Left ventricle myocardium inferior (tissue), 1 donor: ENCODE measurements around the gene HDAC11. TPM values are rescaled to one million over a fixed set of nuclear protein-coding genes. Genes with fewer than 3 reads are reported as not detected.
"Not testable (repeated sequence)": the region's sequence is repeated elsewhere in the genome, so short reads cannot be mapped to it uniquely, and the experiment has no call there.

Experiments
- DNase-seq: peaks from one replicate; pipeline ENCODE4 v3.0.0-alpha.2; 2020
- H3K27ac ChIP-seq: fragments of 200-600 bp; replicated peaks from 2 replicates; pipeline ENCODE4 v1.8.0; 2021
- H3K27me3 ChIP-seq: fragments of 200-600 bp; 2 replicates; pipeline ENCODE4 v1.8.0; 2021; ENCODE audit warnings: low read depth
- H3K36me3 ChIP-seq: fragments of 200-600 bp; 2 replicates; pipeline ENCODE4 v1.8.0; 2021
- H3K4me1 ChIP-seq: fragments of 200-600 bp; 2 replicates; pipeline ENCODE4 v1.8.0; 2021
- H3K4me3 ChIP-seq: fragments of 200-600 bp; 2 replicates; pipeline ENCODE4 v1.8.0; 2021; ENCODE audit warnings: mild to moderate bottlenecking, moderate library complexity
- H3K9me3 ChIP-seq: fragments of 200-600 bp; replicated peaks from 2 replicates; pipeline ENCODE4 v1.8.0; 2021
- intact Hi-C: fragments of 100-400 bp; cut with micrococcal nuclease; formaldehyde crosslinking; loops from one replicate; pipeline ENCODE4 v1.11.0; 2022
- total RNA-seq: library from RNA; stranded (reverse); fragmentation: NEBNext Ultra II Directional; extraction: Animal tissue kit (Norgen Biotek cat#: 25700); gene quantifications from one replicate; pipeline ENCODE4 v1.2.1, GENCODE V29; 2021
- TF ChIP-seq, protein P1 (sequence below): fragments of 200-600 bp; IDR thresholded peaks from 2 replicates; pipeline ENCODE4 v1.8.0; 2021; ENCODE audit warnings: antibody characterized with exemption, mild to moderate bottlenecking, borderline replicate concordance
- donor health status: DM: no; HTN: yes; CAD: no; lungs with severe emphysema.

The HDAC11 gene
- total RNA-seq, 1 donor from 2014 or later, result 34.3 TPM

GRCh38 chr3:13498354-13499060, 18.4 kb downstream of the HDAC11 start:
- peaks cover 11% of the 10 kb centered on the region for H3K36me3 ChIP-seq
- H3K9me3 ChIP-seq, result no peaks in the 10 kb centered on the region
- no peak overlapping the region for H3K27ac ChIP-seq
- TF ChIP-seq, protein P1, sequence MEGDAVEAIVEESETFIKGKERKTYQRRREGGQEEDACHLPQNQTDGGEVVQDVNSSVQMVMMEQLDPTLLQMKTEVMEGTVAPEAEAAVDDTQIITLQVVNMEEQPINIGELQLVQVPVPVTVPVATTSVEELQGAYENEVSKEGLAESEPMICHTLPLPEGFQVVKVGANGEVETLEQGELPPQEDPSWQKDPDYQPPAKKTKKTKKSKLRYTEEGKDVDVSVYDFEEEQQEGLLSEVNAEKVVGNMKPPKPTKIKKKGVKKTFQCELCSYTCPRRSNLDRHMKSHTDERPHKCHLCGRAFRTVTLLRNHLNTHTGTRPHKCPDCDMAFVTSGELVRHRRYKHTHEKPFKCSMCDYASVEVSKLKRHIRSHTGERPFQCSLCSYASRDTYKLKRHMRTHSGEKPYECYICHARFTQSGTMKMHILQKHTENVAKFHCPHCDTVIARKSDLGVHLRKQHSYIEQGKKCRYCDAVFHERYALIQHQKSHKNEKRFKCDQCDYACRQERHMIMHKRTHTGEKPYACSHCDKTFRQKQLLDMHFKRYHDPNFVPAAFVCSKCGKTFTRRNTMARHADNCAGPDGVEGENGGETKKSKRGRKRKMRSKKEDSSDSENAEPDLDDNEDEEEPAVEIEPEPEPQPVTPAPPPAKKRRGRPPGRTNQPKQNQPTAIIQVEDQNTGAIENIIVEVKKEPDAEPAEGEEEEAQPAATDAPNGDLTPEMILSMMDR, result no peak
- no peaks in the 10 kb centered on the region for H3K27me3 ChIP-seq
- intact Hi-C loops, result no loop called here
- peak; percentile 8 for DNase-seq
- H3K4me3 ChIP-seq, result no peak overlapping the region
- H3K4me1 ChIP-seq, result peaks cover 22% of the 10 kb centered on the region

- H3K27me3 ChIP-seq, H3K36me3 ChIP-seq, intact Hi-C loops, H3K4me3 ChIP-seq, DNase-seq, H3K9me3 ChIP-seq, H3K27ac ChIP-seq: not testable (repeated sequence)
- H3K4me1 ChIP-seq, result peaks cover 22% of the 10 kb centered on the region
These were observed 19.1 kb downstream of the HDAC11 start for GRCh38 chr3:13499246-13499645.

GRCh38 chr3:13500133-13500885, 20.2 kb downstream of the HDAC11 start:
- intact Hi-C loops, result no loop called here
- TF ChIP-seq, protein P1, result peak; percentile 63
- no peak for DNase-seq

GRCh38 chr3:13501056-13501455, 20.9 kb downstream of the HDAC11 start:
- Histone ChIP-seq H3K27me3 (no peaks in the 10 kb centered on the region), H3K36me3 (peaks cover 18% of the 10 kb centered on the region), H3K27ac (no peak overlapping the region), H3K4me3 (no peak overlapping the region), H3K4me1 (peaks cover 10% of the 10 kb centered on the region), H3K9me3 (no peaks in the 10 kb centered on the region)
- intact Hi-C loops, result no loop called here
- TF ChIP-seq, protein P1, result no peak
- no peak for DNase-seq

More at GRCh38 chr3:13500133-13500885, 20.2 kb downstream of the HDAC11 start:
- peaks cover 13% of the 10 kb centered on the region for H3K4me1 ChIP-seq
- H3K36me3 ChIP-seq, result peaks cover 18% of the 10 kb centered on the region
- no peak overlapping the region for H3K27ac ChIP-seq
- H3K9me3 ChIP-seq, result no peaks in the 10 kb centered on the region
- no peaks in the 10 kb centered on the region for H3K27me3 ChIP-seq
- no peak overlapping the region for H3K4me3 ChIP-seq

DNA sequence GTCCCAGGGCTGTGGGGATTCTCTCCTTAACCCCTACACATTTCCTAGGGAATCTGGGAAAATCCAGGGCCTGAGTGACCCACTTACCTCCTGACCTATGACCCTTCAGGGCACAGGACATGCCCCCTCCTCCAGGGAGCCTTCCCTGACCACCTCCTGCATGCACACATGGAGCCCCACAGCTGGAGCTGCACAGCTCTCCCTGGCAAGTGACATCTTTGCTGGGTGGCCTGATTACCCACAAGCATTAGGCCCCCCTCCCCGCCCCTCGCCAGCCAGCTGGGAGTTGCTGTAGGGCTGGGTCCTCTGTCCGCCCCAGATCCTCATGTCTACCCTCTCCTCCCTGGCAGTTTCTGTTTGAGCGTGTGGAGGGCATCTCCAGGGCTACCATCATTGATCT, 21.4 kb downstream of the HDAC11 start:
- peaks cover 6% of the 10 kb centered on the region for H3K4me1 ChIP-seq
- H3K27me3 ChIP-seq, result no peaks in the 10 kb centered on the region
- no peak overlapping the region for H3K27ac ChIP-seq
- H3K9me3 ChIP-seq, result no peaks in the 10 kb centered on the region
- intact Hi-C loops, result no loop called here
- no peak overlapping the region for H3K4me3 ChIP-seq
- peaks cover 18% of the 10 kb centered on the region for H3K36me3 ChIP-seq
- TF ChIP-seq, protein P1, result no peak
- peak; percentile 8 for DNase-seq
